Stimulated activated CD8-positive, alpha-beta memory T cell treated with anti-CD3 and anti-CD28 coated beads, Interleukin-12 subunit alpha, Interleukin-12 subunit beta, amount 100 ng/mL, for 4 hours (primary cell): ENCODE results near the gene CDK12.
"Not testable (repeated sequence)": the region's sequence is repeated elsewhere in the genome, so short reads cannot be mapped to it uniquely, and the experiment has no call there.

Experiments
- DNase-seq: peaks from one replicate; pipeline ENCODE4 v3.0.0-alpha.2; 2020; ENCODE audit warnings: low read depth

Gene CDK12

DNA sequence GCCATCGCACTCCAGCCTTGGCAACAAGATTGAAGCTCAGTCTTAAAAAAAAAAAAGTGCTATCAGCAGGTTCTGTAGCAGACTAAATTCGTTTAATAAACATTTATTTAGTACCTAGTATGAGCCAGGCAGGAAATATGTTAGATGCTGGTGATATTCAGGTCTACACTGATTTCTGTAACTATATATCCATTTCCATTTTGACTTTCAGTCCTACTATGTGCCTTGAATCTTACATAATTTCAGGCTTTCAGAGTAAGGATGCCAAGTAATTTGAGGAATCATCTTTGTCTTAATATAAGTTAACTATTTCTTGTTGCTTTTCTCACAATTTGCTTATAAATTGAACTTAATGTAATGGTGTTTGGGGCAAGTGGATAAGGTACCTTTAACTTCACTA is 46.2 kb downstream of the CDK12 start:
- DNase-seq: no peak

GRCh38 chr17:39508987-39509386 is 47.7 kb downstream of the CDK12 start:
- no peak for DNase-seq

DNA sequence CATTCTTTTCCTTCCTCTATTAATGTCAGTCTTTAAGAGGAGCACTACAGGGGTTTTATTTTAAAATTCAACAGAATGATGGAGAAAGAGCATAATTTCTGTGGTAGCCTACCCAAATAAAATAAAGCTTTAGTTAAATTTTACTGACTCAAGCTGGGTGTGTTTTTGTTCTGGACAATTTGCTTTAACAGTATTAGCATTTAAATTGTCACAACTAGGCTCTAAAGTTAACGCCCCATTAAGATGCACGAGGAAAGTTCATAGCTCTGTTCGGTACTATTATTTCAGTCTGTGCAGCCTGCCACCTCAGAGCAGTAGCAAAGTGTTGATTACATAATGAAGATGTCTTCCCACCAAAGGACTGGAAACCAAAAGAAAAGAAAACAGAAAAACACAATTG is 52.0 kb downstream of the CDK12 start:
- DNase-seq: no peak

DNA sequence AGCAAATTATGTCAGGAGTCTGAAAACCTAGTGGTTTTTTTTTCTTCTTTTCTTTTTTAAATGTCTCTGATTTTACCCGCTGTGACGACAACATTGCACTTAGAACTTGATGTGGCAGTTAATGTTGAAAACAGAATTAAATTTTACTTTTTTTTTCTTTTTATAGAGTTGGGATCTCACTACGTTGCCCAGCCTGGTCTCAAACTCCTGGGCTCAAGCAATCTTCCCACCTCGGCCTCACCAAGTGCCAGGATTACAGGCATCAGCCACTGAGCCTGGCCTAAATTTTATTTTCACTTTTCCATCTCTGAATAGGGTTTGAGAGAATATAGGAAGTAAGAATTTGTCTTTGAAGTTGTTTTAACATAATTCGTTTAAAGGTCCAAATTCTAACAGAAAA is 52.6 kb downstream of the CDK12 start:
- no peak for DNase-seq

- DNase-seq: no peak
Observed at GRCh38 chr17:39517224-39517623, 55.9 kb downstream of the CDK12 start.

DNA sequence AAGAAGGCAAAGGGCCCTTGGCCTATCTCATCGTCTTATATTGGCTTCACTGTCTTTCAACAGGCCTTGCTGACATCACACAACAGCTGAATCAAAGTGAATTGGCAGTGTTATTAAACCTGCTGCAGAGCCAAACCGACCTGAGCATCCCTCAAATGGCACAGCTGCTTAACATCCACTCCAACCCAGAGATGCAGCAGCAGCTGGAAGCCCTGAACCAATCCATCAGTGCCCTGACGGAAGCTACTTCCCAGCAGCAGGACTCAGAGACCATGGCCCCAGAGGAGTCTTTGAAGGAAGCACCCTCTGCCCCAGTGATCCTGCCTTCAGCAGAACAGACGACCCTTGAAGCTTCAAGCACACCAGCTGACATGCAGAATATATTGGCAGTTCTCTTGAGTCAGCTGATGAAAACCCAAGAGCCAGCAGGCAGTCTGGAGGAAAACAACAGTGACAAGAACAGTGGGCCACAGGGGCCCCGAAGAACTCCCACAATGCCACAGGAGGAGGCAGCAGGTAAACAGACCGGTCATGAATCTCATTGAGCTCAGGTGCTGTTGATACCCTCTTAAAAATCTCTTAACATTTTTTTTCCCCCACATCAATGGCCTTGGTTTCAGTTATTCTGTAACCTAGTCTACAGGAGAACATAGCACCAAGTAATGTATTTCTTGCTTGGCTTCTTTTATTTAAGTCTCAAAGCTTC is 64.7 kb downstream of the CDK12 start:
- DNase-seq: no peak

DNA sequence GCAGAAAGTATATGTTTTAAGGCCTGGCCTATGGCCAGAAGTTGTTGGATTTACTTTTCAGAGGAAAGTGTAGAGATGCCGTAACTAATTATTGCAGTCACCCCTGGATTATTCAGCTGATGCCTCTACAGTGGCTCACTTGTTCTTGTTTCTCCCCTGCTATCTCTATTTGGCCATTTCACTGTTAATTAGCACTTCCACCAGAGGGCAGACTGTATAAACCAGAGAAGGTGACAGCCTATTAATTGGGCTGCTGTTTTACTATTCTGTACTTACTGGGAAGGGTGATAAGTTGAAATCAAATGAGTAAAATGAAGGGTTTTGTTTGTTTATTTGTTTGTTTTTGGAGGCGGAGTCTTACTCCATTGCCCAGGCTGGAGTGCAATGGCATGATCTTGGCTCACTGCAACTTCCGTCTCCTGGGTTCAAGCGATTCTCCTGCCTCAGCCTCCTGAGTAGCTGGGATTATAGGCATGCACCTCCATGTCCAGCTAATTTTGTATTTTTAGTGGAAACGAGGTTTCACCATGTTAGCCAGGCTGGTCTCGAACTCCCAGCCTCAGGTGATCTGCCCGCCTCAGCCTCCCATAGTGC is 66.0 kb downstream of the CDK12 start:
- DNase-seq: no peak

DNA sequence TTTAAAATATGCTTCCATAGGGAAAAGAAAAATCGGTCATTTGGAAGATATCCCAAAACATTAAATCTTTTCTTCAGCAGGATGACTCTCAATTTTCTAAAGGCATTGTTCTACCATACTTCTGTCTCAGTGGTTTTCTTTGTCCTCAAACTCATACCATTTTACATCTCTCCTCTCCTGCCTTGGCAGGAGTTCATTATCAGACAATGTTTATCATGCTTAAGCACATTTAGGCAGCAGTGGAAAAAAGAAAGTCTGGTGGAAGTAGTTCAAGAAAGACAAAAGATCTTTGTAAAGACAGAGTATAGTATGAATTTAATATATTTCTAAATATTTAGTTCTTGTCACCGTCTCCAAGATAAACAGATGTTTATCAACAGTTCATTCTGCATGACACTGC is 68.2 kb downstream of the CDK12 start:
- no peak for DNase-seq

- no peak for DNase-seq
Observed at GRCh38 chr17:39530513-39530912, 69.2 kb downstream of the CDK12 start.

- no peak for DNase-seq
Observed at GRCh38 chr17:39531252-39531651, 70.0 kb downstream of the CDK12 start.

- DNase-seq: no peak
Observed at GRCh38 chr17:39533891-39534290, 72.6 kb downstream of the CDK12 start.

- no peak for DNase-seq
Observed at GRCh38 chr17:39534768-39535405, 73.6 kb downstream of the CDK12 start.

GRCh38 chr17:39536468-39536867 is 75.2 kb downstream of the CDK12 start:
- no peak for DNase-seq

GRCh38 chr17:39537364-39537763 is 76.1 kb downstream of the CDK12 start:
- DNase-seq: not testable (repeated sequence)

DNA sequence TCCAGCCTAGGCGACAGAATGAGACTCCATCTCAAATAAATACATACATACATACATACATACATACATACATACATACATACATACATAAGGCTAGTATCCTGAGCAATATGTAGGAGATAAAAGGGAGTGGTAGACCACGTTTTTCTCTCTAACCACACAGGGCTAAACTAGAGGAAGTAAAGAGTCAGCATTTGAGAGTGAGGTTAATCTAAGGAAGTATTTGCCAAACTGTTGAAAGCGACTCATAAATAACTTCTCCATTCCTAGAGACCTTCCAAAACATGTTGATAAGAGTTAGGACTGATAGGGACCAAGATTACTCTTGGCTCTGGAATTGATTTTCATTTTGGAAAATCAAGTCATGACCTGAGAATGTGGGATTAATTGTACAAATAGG is 77.6 kb downstream of the CDK12 start:
- DNase-seq: no peak

DNA sequence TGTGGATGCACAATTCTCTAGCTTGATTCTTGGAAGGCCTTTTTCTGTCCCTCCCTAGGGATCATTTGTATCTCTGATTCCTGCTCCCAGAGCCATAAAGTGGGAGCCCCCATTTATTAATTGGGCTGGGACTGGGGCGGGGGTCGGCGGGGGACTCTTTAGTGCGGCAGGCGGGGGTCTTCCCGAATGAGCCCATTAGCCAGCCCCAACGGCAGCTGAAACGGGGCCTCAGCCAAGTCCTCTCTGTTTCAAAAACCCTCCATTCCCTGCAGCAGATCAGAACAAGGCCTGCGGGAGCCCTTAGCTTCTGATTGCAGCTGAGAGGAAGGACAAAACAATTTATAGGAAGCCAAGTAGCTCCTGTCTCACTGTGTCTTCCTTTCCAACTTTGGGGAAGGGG is 79.3 kb downstream of the CDK12 start:
- no peak for DNase-seq

DNA sequence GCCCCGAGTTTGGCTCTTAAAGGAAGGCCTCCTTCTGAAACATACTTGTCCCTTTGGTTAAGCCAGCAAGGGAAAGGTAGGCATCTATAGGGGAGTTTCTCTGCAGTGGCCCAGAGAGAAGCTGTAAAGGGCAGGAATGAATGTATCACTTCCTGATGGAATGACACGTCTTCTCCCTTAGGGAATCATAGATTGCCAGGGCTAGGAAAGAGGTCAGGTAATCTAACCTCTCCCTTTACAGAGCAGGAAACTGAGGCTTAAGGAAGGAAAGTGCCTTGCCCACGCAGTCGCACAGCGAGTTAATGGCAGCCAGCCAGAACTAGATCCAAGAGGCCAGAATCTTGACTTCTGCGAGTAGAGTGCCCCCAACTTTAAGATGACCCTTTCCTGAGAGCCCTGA is 80.4 kb downstream of the CDK12 start:
- no peak for DNase-seq

- no peak for DNase-seq
Observed at GRCh38 chr17:39543176-39543575, 81.9 kb downstream of the CDK12 start.

DNA sequence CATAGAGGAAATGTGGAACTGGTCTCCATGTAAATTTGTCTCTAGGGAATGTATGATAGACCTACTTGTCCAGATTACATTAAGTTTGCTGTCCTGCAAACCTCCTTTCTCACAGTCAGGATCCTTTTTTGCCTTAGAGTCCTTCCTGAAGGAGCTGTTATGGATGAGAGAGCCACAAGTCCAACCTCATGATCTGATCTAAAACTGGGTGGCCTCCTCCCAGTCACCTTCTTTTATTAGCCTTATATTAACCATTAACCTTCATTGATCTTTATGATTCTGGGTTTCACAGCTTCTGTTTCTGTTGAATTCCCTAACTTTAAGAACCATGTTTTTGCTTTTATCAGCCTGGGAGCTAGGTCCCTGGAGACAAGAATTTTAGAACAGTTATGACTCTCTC is 82.4 kb downstream of the CDK12 start:
- DNase-seq: no peak

GRCh38 chr17:39544361-39544760 is 83.1 kb downstream of the CDK12 start:
- not testable (repeated sequence) for DNase-seq

GRCh38 chr17:39547713-39548478 is 86.6 kb downstream of the CDK12 start:
- peak; percentile 42 for DNase-seq

DNA sequence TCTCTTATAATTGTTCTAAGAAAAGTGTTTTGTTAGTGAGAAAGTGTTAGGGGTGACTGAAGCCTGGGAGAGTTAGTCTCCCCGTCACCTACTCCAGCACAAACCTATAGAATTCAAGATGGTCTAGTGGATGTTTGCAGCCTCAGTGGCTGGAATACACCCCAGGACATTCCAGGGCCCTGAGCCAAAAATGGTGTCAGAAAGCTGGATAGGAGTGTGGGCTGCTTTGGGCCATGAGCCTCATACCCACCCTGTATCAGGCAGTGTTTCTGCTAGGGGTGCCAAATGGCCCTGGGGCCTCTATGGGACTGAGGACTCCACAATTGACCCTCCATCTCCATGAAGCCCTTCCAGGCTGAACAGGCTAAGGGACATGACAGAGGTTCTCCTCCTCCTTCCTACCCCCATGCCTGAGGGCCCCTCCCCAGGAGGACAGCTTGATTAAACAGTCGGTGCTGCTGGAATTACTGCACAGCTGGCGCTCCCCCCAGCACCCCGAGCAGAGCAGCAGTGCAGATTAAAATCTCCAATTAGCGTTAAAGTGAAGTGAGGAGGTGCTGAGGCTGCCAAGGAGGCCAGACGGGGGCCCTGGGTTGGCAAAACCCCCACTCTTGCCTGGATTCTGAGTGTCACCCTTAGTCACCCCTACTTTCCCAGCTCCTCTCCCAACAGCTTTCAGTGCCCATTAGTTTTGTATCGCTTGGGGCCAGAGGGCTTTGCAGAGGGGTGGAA is 87.4 kb downstream of the CDK12 start:
- no peak for DNase-seq
